Measurements from ENCODE around the gene KLHL18.

- TF ChIP-seq CTCF (IDR thresholded peaks at IDR 0.05) (no peak), POLR2A (IDR thresholded peaks at IDR 0.05) (no peak)
Observed at GRCh38 chr3:47291158-47291753, 8.5 kb downstream of the KLHL18 start.

Data from vagina (tissue), 2 donors.